ENCODE results near the gene LARP4.

- no peak for TF ChIP-seq CTCF (conservative IDR thresholded peaks at IDR 0.05; ENCODE audit: low read depth in 2 of 2)
- TF ChIP-seq CREB1 (CRISPR knock-in tag; IDR thresholded peaks at IDR 0.05; ENCODE audit: low read depth), result no peak
- no peak for TF ChIP-seq EZH2 (IDR thresholded peaks at IDR 0.05; ENCODE audit: low read depth, unreplicated experiment)
- no peak for TF ChIP-seq POLR2AphosphoS5 (IDR thresholded peaks at IDR 0.05; ENCODE audit: low read depth)
- TF ChIP-seq REST (IDR thresholded peaks at IDR 0.05; ENCODE audit: unreplicated experiment), result no peak
- TF ChIP-seq EZH2phosphoT487 (IDR thresholded peaks at IDR 0.05; ENCODE audit: unreplicated experiment), result no peak
- TF ChIP-seq STAT1 (IDR thresholded peaks at IDR 0.05; ENCODE audit: unreplicated experiment), result no peak
- no peak for TF ChIP-seq ZNF114 (CRISPR knock-in tag; IDR thresholded peaks at IDR 0.05)
- TF ChIP-seq ZNF331 (CRISPR knock-in tag; IDR thresholded peaks at IDR 0.05; ENCODE audit: low read depth), result no peak
- TF ChIP-seq ETS1 (IDR thresholded peaks at IDR 0.05), result no peak
- no peak for TF ChIP-seq NANOG (IDR thresholded peaks at IDR 0.05; ENCODE audit: borderline replicate concordance)
- TF ChIP-seq JUNB (IDR thresholded peaks at IDR 0.05; ENCODE audit: unreplicated experiment), result no peak
Observed at GRCh38 chr12:50440288-50440687, 39.6 kb downstream of the LARP4 start.
